Endometrial microvascular endothelial cells (primary cell): ENCODE data around the gene ITPR1. TPM values are rescaled to one million over a fixed set of nuclear protein-coding genes. Genes with fewer than 3 reads are reported as not detected.

Experiments used
- in situ Hi-C: cut with HindIII; loops from 2 replicates; pipeline ENCODE4 v1.10.0; 2017; ENCODE audit warnings: low sequenced_read_pairs, low pct_unique_long_range_greater_than_20kb; ENCODE audit errors: inconsistent ontology term
- total RNA-seq: library from RNA; depleted of rRNA; stranded (reverse); fragments of >200 nt; gene quantifications from one replicate; pipeline ENCODE4 v1.2.3, GENCODE V29; 2015; ENCODE audit errors: inconsistent ontology term

Gene ITPR1
- total RNA-seq, 1 donor from 2014 or later, result 17.1 TPM

DNA sequence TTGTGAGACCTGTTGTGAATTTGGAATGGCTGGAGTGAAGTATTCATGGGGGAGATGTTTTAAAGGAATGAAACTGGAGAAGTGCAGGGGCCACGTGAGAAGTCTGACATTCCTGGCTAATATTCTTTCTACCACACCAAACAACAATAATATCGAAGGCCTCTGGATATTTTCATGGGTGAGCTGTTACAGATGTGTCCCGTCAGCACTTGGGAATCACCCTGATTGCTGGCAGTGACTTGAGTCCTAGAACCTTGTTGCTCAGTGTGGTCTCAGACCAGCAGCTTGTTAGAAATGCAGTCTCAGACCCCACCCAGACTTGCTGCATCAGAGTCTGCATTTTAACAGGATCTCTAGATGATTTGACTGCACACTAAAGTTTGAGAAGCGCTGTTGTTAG, 113.8 kb downstream of the ITPR1 start:
- in situ Hi-C loops, result no loop called here

DNA sequence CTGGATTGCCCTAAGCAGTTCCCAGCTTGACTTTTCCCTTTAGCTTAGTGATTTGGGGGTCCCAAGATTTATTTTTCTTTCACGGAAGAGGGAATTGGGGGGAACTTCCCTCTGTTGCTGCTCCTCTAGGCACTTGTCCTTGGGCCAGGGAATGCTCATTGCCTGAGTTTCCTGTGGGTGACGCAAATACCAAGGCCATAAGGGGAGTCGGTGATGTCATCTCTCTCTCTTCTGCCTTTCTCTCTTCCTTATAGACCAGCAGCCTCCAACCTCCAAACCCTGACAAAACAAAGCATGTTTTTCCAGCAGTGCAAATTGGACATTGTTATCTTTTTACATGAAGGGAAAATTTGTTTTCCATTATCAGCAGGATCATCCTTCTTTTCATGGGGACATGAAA, 120.2 kb downstream of the ITPR1 start:
- in situ Hi-C loops, result no loop called here

DNA sequence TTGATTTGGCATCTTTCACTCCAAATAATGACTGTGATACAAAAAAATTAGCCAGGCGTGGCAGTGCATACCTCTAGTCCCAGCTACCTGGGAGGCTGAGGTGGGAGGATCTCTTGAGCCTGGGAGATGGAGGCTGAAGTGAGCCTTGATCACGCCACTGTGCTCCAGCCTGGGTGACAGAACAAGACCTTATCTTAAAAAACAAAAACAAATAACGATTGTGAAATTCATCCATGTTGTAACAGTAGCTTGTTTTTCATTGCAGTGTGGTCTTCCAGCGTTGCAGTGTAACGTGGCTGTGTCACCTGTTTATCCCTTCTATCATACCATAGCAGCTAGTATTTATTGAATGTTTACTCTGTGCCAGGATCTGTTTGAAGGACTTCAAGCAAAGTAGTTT, 120.9 kb downstream of the ITPR1 start:
- in situ Hi-C loops, result no loop called here

DNA sequence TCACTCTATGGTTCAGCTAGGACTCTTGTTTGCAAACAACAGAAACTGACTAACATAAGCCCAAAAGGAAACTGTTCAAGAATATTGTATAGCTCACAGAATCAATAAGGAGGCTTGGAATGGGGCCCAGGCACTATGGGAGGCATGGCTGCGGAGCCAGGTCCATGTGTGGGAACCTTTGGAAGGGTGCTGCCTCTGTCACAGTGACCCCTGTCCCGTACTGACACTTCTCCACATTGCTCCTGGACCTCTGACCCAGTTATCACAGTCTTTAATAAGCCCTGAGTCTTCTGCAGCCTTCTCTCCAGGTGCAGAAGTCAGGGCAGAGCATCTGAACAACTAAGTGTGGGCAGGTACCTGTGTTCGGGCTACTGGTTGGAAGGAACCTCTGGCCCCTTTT, 121.8 kb downstream of the ITPR1 start:
- in situ Hi-C loops, result no loop called here

DNA sequence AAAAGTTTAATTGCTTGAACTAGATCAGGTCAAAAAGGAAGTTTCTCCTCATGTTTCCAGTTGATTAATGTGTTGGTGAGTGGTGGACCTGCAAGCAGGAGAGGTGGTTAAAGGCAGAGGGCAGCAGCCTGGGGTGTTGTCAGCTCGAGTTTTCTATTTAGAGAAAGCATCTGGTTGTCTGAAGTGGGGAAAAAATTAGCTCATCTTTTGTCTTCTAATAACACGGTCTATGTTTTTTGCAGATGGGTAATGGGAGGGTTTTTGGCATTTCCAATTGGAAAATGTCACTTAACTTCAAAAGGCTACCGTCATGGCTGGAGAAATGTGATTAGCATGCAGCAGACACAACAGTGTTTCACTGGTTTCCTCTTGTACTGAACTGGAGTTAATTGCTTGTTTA, 122.6 kb downstream of the ITPR1 start:
- in situ Hi-C loops, result no loop called here

DNA sequence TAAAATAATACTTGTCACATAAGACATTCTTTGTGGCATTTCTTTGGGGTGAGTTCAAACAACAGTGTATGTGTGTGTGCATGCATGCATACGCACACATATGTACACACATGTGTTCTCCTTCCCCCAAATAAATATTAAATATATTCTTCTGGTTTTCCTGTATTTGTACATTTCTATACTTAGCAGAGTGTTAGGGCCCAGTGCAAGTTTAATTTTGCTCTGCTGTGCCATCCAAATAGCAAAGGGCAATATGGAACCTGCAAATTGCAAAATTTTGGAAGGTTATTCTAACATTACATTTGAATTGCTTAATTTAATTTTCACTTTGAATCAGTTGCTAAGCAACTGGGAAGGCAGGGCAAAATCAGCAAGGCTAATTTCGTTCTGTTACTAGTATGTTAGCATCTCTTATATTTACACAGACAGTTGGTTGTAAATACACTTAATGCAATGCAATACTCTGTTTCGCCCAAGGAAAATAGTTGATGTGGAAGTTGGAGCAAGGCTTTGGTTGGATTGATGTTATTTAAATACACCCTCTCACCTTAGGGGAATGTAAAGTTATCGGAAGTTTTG, 130.4 kb downstream of the ITPR1 start:
- in situ Hi-C loops, result no loop called here

DNA sequence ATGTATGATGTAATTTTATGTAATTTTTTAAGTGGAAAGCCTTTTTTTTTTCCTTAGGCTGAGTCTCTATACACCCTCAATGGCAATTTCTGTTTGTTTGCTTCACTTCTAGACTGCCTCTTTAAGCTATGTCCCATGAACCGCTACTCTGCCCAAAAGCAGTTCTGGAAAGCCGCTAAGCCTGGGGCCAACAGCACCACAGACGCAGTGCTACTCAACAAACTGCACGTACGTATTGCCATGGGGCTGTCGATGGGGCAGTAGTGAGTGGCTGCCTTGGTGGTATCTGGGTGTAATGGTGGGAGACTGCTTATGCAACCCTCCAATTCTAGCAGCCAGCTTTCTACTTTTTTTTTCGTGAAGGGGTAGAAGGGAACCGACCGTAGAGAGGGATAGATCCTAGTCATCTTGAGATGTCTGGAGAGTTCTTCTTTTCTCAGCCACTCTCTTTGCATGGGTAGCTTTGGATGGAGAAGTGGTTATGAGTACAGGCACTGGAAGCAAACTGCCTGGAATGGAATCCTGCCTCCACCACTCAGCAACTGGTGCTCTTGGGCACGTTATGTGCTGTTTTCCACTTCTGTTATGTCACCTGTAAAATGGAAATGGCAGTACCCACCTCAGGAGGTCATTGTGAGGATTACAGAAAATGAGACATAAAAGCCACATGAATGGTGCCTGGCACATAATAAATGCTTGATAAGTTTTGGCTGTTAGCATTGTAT, 134.7 kb downstream of the ITPR1 start:
- in situ Hi-C loops, result no loop called here

DNA sequence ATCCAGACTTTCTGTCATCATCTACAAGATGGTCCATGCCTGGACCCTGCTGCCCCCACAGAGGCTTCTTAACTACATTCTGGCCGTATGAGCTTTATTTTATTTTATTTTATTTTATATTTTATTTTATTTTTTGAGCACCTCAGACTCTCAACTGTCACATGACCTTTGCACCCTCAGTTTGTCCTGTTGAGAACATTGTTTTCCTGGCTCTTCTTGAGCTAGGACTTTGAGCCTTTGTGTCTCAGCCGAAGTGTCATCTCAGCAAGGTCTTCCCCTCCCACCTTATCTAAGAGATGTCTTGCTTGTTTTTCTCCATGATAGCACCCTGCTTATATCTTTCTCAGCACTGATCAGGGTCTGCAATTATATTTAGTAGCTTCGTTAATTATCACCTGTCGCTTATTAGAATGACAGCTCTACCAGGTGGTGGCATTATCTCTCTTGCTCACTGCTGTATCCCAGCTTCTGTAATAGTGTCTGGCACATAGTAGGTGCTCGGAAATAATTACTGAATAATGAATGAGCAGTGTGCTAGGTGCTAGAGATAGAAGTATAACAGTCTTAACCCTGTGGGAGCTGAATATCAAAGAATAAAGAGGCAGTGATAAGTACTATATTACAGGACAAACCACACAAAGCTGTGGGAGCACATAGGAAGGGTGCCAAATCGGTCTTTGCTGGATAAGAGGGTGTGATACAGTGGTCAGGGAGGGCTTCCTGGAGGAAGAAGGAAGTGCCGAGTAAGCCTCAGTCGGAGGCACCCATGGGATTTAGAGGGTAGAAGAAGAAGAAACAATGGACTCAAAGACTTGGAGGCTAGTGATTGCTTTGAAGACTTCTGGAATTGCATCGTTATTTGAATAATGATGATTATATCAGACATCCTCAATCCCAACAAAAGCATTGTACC, 136.2 kb downstream of the ITPR1 start:
- in situ Hi-C loops, result no loop called here

DNA sequence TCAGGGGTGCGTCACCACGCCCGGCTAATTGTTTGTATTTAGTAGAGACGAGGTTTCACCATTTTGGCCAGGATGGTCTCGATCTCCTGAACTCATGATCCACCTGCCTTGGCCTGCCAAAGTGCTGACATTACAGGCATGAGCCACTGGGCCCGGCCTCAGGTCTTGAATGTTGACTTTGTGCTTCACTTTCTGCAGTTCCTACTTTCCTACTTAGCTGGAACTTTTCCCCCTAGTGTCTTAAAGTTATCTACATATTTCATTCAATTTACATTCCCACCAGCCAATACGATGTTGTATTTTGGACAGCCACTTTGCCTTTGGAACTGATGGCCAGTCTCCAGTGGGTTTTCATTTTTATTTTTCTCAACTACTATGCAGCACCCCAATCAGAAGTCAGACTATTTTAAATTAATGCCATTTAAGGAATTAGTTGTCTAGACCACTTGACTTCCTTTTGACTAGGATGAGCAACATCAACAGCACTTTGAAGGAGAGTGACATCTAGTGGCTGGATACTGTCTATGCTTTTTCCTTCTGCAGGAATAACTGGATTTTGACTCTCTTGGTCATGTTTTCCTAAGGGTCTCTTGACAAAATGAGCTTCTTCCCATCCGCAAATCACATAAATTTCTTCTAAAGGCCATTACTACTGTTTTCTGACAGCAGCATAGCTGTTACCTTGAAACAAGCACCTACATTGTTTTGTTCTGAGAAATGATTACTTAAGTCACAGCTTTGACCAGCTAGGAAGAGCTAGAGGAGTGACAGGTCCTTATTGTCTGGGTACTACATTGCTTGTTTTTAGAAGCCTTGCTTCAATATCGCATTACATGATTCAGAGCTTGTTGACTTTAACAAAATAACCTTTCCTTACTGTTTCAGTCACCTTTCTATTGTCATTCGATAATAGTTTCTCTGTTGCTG, 140.2 kb downstream of the ITPR1 start:
- in situ Hi-C loops, result no loop called here

DNA sequence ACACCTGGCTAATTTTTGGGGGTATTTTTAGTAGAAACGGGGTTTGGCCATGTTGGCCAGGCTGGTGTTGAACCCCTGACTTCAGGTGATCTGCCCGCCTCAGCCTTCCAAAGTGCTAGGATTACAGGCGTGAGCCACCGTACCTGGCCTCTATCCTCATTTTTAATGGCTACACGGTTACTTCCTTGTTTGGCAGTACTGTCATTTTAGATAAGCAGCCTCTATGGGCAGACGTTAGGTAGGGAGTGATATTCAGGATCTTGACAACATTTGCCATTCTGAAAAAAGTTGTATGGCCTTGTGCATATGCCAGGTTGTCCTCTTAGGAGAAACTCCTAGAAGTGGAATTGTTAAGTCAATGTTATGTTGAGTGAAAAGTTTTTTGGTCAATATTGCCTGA, 141.7 kb downstream of the ITPR1 start:
- in situ Hi-C loops, result no loop called here

DNA sequence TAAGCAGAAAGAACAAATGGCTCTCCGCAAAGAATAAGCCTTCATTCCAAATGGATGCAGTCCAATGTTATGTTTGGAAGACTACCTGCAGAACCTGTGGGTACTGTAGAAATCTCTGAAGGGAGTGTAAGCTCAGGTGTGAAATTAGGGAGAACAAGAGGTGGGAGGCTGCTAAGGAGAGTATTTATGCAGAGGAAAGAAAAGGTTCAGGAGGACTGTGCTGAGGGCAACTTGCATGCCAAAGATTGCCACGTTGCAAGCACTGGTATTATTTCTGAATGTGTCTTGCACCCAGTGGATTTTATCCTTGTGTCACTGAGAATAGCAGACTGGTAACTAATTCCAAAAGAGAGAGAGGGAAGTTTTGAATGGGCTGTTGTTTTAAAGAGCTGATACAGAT, 144.1 kb downstream of the ITPR1 start:
- in situ Hi-C loops, result no loop called here

DNA sequence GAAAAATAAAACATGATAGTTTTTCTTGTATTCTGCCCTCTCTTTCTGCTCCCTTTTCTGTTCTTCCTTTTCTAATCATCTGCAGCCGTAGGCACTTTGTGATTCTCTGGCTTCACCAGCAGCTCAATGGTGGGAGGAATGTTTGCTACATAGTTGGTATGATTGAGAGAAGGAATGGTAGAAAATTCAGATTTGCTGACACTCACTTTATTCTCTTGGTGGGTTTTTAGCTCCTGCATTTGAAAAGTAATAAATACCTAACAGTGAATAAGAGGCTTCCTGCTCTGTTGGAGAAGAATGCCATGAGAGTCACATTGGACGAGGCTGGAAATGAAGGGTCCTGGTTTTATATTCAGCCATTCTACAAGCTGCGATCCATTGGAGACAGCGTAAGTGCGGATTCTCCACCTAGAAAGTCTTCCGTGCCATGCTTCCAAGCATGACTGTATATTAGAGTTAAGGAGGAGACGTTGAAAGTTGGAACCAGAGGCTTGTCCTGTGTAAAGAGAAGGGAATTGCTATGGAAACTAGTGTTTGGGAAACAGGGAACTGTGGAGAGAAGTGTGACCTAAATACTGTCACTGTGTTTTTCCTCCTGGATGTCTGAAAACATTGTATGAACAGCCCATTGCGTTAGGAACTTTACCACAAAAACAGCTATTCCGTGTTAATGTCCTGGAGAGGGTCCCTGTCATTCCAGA, 148.9 kb downstream of the ITPR1 start:
- in situ Hi-C loops, result no loop called here

DNA sequence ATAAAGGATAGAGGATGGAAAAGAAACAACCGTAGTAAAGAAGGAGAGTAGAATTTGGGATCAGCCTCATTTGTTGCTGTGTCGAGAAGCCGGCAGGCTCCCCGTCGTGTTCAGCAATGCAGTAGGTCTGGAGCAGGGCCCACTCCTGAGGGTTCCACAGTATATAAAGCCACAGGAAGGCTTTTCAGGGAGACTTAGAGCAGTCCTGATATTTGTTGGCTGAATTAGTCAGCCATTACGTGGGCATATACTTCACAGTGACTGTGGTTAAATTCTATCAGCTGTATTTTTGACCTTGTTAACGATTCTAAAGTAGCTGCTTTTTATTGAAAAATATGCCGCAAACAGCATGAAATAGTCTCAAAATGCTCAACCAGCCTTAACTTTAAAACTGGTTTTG, 149.5 kb downstream of the ITPR1 start:
- in situ Hi-C loops, result no loop called here

DNA sequence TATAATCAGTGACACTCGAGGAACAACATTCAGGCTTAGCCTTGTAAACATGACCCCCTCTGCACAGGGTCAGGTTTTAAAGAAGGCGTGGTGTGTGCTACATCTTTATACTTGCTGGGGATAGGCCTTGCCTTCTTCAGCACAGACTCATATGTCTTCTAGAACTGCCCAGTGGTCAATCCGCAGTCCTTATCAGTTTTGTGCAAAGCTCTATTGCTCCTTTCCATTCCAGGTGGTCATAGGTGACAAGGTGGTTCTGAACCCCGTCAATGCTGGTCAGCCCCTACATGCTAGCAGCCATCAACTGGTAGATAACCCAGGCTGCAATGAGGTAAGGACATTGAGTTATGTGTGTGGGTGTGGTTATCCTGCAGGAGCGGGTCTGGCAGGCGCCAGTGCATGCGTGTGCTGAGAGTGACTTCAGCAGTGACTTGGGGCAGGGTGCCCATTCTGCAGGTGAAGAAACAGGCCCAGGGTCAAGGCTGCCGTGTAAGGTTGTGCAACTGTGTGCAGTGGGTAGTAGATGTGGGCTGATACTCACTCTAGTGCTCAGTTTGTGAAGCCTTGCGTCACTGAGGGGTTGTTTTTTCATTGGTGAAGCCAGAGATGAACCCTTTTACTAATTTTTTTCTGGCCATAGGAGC, 150.9 kb downstream of the ITPR1 start:
- in situ Hi-C loops, result no loop called here

DNA sequence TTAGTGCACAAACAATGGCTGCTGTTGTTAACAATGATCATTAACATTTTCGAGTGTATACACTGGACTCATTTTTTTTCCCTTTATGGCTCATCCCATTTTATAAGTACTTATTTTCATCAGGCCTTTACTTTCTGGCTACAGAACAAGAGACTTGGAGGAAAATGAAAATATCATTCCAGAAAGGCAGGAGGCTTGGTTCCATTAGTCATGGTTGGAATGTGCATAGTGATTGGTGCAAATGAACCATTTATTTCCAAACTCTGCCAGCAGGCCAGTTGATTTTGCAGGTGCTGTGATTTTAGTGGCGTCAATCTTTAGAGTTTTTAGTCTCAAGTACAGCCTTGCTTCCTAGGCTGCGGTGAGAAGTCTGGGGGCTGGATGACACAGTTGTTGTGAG, 151.8 kb downstream of the ITPR1 start:
- in situ Hi-C loops, result no loop called here

DNA sequence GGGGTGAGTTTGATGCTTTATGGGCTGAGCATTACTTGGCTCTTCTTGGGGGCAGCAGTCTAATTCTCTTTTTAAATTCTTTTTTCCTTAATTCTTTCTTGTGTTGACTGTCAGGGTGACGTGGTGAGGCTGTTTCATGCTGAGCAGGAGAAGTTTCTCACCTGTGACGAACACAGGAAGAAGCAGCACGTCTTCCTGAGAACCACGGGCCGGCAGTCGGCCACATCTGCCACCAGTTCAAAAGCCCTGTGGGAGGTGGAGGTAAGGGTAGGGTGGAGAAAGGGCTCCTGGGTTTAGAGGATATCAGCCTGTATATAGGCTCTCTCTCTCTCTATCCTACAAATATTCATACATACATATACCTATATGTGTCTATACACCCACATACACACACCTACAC, 152.3 kb downstream of the ITPR1 start:
- in situ Hi-C loops, result no loop called here

DNA sequence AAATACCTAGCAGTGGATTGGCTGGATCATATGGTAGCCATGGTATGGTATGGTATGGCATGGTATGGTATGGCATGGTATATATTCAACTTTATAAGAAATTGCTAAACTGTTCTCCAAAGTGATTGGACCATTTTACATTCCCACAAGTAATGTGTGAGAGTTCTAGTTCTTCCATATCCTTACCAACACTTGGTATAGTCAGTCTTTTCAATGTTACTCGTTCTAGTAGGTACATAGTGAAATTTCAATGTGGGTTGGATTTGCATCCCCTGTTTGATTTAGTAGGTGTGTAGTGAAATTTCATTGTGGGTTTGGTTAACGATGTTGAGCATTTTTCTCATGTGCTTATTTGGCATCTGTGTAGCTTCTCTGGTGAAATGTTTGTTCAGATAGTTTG, 154.3 kb downstream of the ITPR1 start:
- in situ Hi-C loops, result no loop called here
